Inflammatory macrophage treated with lipopolysaccharide for 1 hour (primary cell): ENCODE measurements around the gene PRKN.

Source experiments
- DNase-seq, 2 donors: peaks; one replicate each; pipeline ENCODE4 v3.0.0-alpha.2; 2020 to 2022

The PRKN gene

GRCh38 chr6:162671580-162672165, 55.9 kb downstream of the PRKN start:
- DNase-seq = no peak

DNA sequence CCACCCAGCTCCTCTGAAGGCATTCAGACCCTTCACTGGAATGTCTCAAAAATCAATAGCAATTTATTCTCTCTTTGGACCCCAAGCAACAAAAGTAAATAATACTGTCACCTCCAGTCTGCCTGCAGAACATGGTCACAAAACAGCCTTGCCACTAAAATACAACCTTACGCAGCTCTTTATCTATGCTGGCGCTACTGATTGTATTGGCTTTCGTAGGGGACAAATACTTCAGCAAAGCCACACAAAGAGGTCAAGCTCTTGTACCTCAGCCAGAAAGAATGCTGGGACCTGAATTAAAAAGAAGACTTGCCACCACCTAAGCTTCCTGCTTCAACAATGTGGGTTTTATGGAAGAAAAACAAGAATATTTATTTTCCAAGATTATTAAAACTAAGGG, 57.2 kb downstream of the PRKN start:
- no peak for DNase-seq

- no peak for DNase-seq
These were observed 61.3 kb downstream of the PRKN start for GRCh38 chr6:162666246-162666645.

DNA sequence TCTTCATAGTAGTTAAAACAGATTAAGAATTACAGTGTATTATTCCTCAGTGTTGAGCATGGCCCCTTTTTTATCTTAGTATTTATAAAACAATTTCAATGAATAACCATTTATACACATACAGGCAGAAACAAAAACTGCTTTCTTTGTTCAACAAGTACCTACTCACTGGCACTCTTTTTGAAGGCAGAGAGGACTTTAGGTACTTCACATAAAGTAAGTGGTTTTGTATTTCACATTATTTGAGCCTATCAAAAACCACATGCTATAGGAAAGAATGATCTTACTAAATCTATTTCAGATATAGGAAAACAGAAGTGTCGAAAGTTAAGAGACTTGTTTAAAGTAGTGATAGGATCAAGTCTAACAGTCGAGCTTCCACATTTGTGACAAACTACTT, 73.8 kb downstream of the PRKN start:
- no peak for DNase-seq

- DNase-seq = no peak
These were observed 76.1 kb downstream of the PRKN start for GRCh38 chr6:162651505-162651904.

GRCh38 chr6:162649271-162649670, 78.3 kb downstream of the PRKN start:
- no peak for DNase-seq

DNA sequence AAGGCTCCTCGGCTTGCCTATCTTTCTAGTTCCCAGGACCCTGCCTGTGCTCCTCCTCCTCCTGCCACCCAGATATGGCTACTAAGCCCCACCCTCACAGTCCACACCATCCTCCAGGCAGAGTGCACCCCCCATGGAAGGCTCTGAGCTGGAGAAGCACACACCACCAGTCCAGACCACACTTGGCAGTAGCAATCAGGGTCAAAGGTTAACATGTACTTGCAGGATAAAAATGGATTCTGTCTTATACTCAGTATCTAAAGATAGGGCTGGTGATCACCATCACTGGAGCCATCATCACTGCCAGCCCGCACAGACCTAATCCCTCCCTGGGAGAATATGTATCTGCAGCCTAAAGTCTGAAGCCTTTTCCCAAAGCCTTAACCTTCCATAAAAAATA, 83.4 kb downstream of the PRKN start:
- DNase-seq = no peak

GRCh38 chr6:162640756-162641155, 86.8 kb downstream of the PRKN start:
- DNase-seq = no peak

DNA sequence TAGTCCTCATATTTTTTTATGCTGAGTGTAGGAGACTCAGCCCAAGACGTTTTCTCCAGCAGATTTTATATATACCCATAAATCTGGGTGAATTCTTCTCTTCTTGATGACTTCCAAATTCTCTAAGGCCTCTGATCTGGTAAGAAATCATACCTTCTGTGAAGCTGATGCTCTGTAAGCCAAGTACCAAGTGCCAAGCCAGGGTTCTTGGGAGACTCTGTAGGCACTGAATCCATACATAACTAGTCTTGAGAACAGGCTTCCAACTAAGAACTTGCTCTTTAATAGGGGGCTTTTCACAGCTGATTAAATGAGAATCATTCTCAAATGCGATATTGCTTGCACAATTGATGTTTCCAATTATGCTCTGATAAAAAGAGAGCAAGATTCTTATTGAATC, 87.6 kb downstream of the PRKN start:
- no peak for DNase-seq

DNA sequence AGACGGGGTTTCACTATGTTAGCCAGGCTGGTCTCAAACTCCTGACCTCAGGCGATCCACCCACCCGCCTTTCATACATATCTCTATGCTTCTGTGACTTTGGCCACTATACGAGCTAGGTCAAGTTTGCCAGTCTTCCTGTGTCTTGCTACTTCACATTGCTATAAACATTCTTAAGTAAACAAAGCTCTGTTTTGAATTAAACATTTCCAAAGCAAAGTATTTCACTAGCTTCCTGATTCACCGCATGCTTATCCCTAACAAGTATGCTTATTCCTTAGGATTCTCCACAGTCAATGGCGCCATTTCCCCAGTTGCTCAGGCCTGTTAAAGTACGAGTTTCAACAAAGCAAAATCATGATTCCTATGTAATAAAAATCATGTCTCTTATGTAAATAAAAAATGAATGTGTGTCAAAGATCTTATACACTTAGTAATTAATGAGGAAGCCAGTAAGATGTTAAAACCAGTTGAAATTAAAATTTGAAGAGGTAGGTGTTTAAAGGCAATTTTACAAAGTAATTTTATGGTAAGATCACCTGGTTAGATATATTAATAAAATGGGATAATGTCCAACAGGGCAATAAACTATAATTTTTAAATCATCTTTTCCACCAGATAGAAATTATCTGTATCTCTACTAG, 88.5 kb downstream of the PRKN start:
- DNase-seq = no peak

DNA sequence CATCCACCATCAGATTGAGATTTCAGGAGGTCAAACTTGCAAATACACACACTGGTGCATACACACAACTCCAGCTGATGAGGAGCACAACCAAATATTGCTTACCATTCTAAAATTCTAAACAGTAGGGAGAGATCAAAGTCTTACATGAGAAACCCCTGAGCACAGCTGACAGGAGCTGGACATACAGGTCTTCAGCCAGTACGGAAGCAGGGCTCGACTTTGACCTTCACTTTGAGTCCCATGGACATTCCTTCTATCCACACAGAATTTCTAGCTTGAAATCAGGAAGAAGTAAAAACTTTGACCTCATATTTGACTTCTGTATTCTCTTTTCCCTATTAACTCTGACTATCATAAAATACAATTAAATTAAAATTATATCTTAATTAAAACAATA, 90.2 kb downstream of the PRKN start:
- DNase-seq = no peak

DNA sequence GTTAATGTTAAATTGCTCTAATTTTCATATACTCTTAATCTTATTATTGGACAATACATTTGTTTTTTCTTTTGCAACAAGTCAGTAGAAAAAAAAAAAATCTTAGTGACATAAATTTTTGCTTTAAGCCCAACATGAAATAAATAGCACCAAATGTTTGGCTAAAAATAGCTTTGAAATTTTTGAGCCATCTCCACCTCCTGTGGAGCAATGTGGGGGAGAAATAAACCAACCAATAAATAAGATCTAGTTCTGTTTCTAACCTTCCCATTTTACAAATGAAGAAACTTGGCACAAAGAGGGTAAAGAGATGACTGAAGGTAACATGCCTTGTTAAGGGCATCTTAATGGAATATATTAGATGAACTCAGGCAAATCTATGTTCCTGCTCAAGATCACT, 91.4 kb downstream of the PRKN start:
- DNase-seq = no peak

DNA sequence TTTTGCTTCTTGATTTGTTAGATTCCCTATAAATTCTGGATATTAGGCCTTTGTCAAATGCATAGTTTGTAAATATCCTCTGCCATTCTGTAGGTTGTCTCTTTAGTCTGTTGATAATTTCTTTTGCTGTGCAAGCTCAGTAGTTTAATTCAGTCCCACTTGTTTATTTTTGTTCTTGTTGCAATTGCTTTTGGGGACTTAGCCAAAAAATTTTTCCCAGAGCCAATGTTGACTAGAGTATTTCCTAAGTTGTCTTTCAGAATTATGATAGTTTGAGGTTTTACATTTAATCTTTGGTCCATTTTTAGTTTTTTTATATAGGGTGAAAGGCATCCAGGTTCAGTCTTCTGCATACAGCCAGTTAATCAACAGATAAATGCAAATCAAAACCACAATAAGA, 96.0 kb downstream of the PRKN start:
- no peak for DNase-seq

- DNase-seq = no peak
These were observed 97.5 kb downstream of the PRKN start for GRCh38 chr6:162630069-162630468.

DNA sequence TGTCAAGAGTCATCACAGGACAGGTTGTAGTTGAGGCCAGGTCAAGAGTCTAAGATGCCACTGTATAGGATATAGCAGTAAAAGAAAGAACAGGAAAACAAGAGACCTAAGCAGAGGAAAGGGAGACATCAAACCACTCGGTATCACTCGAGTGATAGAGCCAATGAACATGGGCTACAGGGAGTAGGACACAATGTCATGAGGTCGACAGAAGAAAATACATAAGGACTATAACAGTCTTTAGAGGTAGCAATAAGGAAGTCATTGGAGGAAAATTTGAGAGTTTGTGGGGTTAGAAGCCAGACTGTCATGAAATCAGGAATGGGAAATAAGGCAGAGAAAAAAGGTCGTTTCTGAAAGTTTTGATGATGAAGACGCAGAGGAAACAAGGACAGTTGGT, 99.7 kb downstream of the PRKN start:
- DNase-seq = no peak

DNA sequence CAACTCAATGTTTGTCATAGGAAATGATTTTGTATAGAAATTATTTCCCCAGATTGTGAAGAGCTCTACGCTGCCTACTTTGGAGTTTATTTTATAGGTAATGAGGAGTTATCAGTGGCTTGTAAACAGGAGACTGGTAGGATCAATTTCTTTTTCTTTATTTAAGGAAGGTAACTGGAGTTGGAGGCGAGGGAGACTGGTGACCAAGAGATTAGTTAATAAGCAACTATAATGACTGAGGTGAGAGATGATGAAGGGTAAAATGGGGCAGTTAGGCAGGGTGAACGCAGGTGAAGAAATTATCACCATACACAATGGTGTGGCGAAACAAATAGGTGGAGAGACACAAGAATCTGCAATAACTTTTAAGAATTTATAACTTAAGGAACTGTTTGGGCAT, 100.2 kb downstream of the PRKN start:
- no peak for DNase-seq

DNA sequence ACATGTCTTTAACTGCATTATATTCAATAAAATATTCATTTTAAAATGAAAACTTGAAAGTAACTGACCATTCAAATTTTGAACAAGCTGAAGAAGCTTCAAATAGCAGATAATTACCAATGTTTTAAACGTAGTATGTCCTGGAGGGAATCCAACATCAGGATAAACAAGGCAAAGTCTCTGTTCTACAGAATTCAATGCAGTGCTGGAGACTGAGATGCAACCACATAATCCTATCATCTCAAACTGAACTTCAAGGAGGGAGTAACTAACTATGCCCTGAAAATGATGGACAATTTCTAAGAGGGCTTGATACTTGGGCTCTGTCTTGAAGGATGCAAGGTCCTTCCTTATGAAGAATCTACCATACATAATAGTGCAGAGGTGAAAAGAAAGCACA, 100.7 kb downstream of the PRKN start:
- no peak for DNase-seq

GRCh38 chr6:162625846-162626540, 101.6 kb downstream of the PRKN start:
- no peak for DNase-seq

GRCh38 chr6:162622572-162622971, 105.0 kb downstream of the PRKN start:
- DNase-seq = no peak

DNA sequence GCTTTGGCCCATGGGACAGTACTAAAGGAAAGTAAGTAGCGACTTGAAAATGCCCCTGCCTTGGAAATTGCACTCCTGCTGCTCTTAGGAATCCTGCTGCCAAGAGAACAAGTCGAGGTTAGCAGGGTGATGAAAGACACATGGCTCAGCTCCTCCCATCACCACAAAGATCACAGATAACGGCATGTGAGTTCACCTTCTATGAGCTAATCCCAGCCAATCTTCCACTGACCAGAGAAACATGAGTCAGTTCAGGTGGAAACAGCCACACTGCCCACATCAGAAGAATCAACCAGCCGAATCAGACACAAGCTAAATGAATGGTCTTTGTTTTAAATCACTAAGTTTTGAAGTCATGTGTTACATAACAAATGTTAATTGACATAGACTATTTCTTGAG, 106.3 kb downstream of the PRKN start:
- DNase-seq = no peak

- DNase-seq = peak; percentile 2
These were observed 107.5 kb downstream of the PRKN start for GRCh38 chr6:162620073-162620472.

- DNase-seq = no peak
These were observed 109.0 kb downstream of the PRKN start for GRCh38 chr6:162618448-162619002.

GRCh38 chr6:162615016-162615705, 112.4 kb downstream of the PRKN start:
- peak; percentile 1 to 25 for DNase-seq

GRCh38 chr6:162613310-162613709, 114.3 kb downstream of the PRKN start:
- DNase-seq = no peak
